ENCODE measurements around the gene ZFP64. TPM values are rescaled to one million over a fixed set of nuclear protein-coding genes. Genes with fewer than 3 reads are reported as not detected.

ZFP64 gene
- total RNA-seq, 1 donor from 2014 or later: 20.3 TPM

DNA sequence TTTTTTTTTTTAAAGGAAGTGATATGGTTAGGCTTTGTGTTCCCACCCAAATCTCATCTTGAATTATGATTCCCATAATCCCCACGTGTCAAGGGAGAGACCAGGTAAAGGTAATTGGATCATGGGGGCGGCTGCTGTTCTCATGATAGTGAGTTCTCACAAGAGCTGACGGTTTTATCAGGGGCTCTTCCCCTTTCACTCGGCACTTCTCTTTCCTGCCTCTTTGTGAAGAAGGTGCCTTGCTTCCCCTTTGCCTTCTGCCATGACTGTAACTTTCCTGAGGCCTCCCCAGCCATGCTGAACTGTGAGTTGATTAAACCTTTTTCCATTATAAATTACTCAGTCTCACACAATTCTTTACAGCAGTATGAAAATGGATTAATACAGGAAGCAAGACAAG is 64.3 kb downstream of the ZFP64 start:
- no peak overlapping the region for H3K4me3 Mint-ChIP-seq (ENCODE audit: unreplicated experiment)
- no peaks in the 10 kb centered on the region for H3K4me1 Mint-ChIP-seq (ENCODE audit: low read depth, unreplicated experiment)
- no peak overlapping the region for H3K9ac ChIP-seq (ENCODE audit: low read length)
- H3K27ac ChIP-seq (ENCODE audit: low read depth, low read length): no peak overlapping the region
- peaks cover 7% of the 10 kb centered on the region for H3K36me3 Mint-ChIP-seq (ENCODE audit: low read depth, unreplicated experiment)
- no peak overlapping the region for H2AFZ ChIP-seq (ENCODE audit: low read depth, low read length)
- DNase-seq (ENCODE audit: low read depth): no peak
- H3K4me1 ChIP-seq (ENCODE audit: insufficient read depth, low read length): no peaks in the 10 kb centered on the region
- H3K9me3 ChIP-seq (ENCODE audit: insufficient read depth, low read depth, low read length): no peaks in the 10 kb centered on the region
- H3K27me3 Mint-ChIP-seq (ENCODE audit: low read depth, unreplicated experiment): no peaks in the 10 kb centered on the region
- no peaks in the 10 kb centered on the region for H3K27me3 ChIP-seq (ENCODE audit: insufficient read depth, low read length)
- H3K4me2 ChIP-seq (ENCODE audit: low read length): no peak overlapping the region
- TF ChIP-seq EZH2 (IDR thresholded peaks at IDR 0.05; ENCODE audit: insufficient read depth, low read length): no peak
- TF ChIP-seq, protein P1, sequence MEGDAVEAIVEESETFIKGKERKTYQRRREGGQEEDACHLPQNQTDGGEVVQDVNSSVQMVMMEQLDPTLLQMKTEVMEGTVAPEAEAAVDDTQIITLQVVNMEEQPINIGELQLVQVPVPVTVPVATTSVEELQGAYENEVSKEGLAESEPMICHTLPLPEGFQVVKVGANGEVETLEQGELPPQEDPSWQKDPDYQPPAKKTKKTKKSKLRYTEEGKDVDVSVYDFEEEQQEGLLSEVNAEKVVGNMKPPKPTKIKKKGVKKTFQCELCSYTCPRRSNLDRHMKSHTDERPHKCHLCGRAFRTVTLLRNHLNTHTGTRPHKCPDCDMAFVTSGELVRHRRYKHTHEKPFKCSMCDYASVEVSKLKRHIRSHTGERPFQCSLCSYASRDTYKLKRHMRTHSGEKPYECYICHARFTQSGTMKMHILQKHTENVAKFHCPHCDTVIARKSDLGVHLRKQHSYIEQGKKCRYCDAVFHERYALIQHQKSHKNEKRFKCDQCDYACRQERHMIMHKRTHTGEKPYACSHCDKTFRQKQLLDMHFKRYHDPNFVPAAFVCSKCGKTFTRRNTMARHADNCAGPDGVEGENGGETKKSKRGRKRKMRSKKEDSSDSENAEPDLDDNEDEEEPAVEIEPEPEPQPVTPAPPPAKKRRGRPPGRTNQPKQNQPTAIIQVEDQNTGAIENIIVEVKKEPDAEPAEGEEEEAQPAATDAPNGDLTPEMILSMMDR (IDR thresholded peaks at IDR 0.05; ENCODE audit: insufficient read depth, low read depth, low read length): no peak
- H4K20me1 ChIP-seq (ENCODE audit: insufficient read depth, low read length): no peaks in the 10 kb centered on the region
- H3K4me3 ChIP-seq (ENCODE audit: insufficient read depth, low read depth, low read length): no peak overlapping the region
- no peaks in the 10 kb centered on the region for H3K79me2 ChIP-seq (ENCODE audit: insufficient read depth, low read length)
- peaks cover 4% of the 10 kb centered on the region for H3K9me3 Mint-ChIP-seq (ENCODE audit: unreplicated experiment)
- no peak for FAIRE-seq
- no peak overlapping the region for H3K27ac Mint-ChIP-seq (ENCODE audit: unreplicated experiment)
- no peaks in the 10 kb centered on the region for H3K36me3 ChIP-seq (ENCODE audit: insufficient read depth, low read length)

DNA sequence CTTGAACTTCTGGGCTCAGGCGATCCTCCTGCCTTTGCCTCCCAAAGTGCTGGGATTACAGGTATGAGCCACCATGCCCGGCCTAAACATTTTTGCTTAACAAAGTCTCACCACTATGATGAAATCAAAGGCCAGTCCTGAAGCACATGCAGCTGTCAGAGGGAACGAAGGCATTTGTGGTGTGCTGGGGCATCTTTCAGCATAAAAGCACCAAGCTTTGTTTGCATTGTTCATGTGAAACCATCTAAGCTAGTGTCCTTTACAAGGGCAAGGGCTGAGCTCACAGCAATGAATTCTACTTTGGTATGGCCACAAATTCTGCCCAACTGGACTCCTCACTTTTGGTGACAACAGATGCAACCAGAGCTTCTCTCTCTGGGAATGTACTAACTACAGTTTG is 66.8 kb downstream of the ZFP64 start:
- H3K27me3 ChIP-seq (ENCODE audit: insufficient read depth, low read length): no peaks in the 10 kb centered on the region
- FAIRE-seq: no peak
- no peak overlapping the region for H3K4me2 ChIP-seq (ENCODE audit: low read length)
- peaks cover 4% of the 10 kb centered on the region for H3K9me3 Mint-ChIP-seq (ENCODE audit: unreplicated experiment)
- H3K9ac ChIP-seq (ENCODE audit: low read length): no peak overlapping the region
- H3K4me1 ChIP-seq (ENCODE audit: insufficient read depth, low read length): no peaks in the 10 kb centered on the region
- TF ChIP-seq EZH2 (IDR thresholded peaks at IDR 0.05; ENCODE audit: insufficient read depth, low read length): no peak
- TF ChIP-seq, protein P1 (IDR thresholded peaks at IDR 0.05; ENCODE audit: insufficient read depth, low read depth, low read length): no peak
- no peak overlapping the region for H3K4me3 ChIP-seq (ENCODE audit: insufficient read depth, low read depth, low read length)
- no peak overlapping the region for H3K27ac Mint-ChIP-seq (ENCODE audit: unreplicated experiment)
- no peak overlapping the region for H3K4me3 Mint-ChIP-seq (ENCODE audit: unreplicated experiment)
- no peak for DNase-seq (ENCODE audit: low read depth)
- no peaks in the 10 kb centered on the region for H3K36me3 ChIP-seq (ENCODE audit: insufficient read depth, low read length)
- H3K27me3 Mint-ChIP-seq (ENCODE audit: low read depth, unreplicated experiment): no peaks in the 10 kb centered on the region
- H3K4me1 Mint-ChIP-seq (ENCODE audit: low read depth, unreplicated experiment): no peaks in the 10 kb centered on the region
- H3K79me2 ChIP-seq (ENCODE audit: insufficient read depth, low read length): no peaks in the 10 kb centered on the region
- no peaks in the 10 kb centered on the region for H3K9me3 ChIP-seq (ENCODE audit: insufficient read depth, low read depth, low read length)
- no peaks in the 10 kb centered on the region for H4K20me1 ChIP-seq (ENCODE audit: insufficient read depth, low read length)
- H3K36me3 Mint-ChIP-seq (ENCODE audit: low read depth, unreplicated experiment): peaks cover 3% of the 10 kb centered on the region
- H2AFZ ChIP-seq (ENCODE audit: low read depth, low read length): no peak overlapping the region
- H3K27ac ChIP-seq (ENCODE audit: low read depth, low read length): no peak overlapping the region

DNA sequence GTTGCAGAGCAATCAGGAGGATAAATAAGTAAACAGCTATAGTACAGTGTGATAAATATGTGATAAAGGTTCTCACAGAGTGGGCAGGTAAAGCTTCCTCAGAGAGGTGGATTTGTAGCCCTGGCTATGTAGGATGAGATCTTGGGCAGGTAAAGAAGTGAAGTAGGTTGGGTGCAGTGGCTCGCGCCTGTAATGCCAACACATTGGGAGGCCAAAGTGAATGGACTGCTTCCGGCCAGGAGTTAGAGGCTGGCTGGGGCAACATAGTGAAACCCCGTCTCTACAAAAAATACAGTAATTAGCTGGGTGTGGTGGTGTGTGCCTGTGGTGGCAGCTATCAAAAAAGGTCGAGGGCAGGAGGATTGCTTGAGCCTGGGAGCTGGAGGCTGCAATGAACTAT is 72.9 kb downstream of the ZFP64 start:
- no peak overlapping the region for H3K4me2 ChIP-seq (ENCODE audit: low read length)
- no peaks in the 10 kb centered on the region for H3K4me1 ChIP-seq (ENCODE audit: insufficient read depth, low read length)
- H3K36me3 Mint-ChIP-seq (ENCODE audit: low read depth, unreplicated experiment): peaks cover 10% of the 10 kb centered on the region
- no peak for DNase-seq (ENCODE audit: low read depth)
- no peak overlapping the region for H3K4me3 ChIP-seq (ENCODE audit: insufficient read depth, low read depth, low read length)
- H3K4me1 Mint-ChIP-seq (ENCODE audit: low read depth, unreplicated experiment): no peaks in the 10 kb centered on the region
- TF ChIP-seq, protein P1 (IDR thresholded peaks at IDR 0.05; ENCODE audit: insufficient read depth, low read depth, low read length): no peak
- TF ChIP-seq EZH2 (IDR thresholded peaks at IDR 0.05; ENCODE audit: insufficient read depth, low read length): no peak
- no peaks in the 10 kb centered on the region for H3K79me2 ChIP-seq (ENCODE audit: insufficient read depth, low read length)
- H3K36me3 ChIP-seq (ENCODE audit: insufficient read depth, low read length): no peaks in the 10 kb centered on the region
- H3K9ac ChIP-seq (ENCODE audit: low read length): no peak overlapping the region
- FAIRE-seq: no peak
- H3K9me3 Mint-ChIP-seq (ENCODE audit: unreplicated experiment): peaks cover 4% of the 10 kb centered on the region
- H3K27ac ChIP-seq (ENCODE audit: low read depth, low read length): no peak overlapping the region
- no peaks in the 10 kb centered on the region for H4K20me1 ChIP-seq (ENCODE audit: insufficient read depth, low read length)
- no peaks in the 10 kb centered on the region for H3K9me3 ChIP-seq (ENCODE audit: insufficient read depth, low read depth, low read length)
- H3K27ac Mint-ChIP-seq (ENCODE audit: unreplicated experiment): no peak overlapping the region
- H2AFZ ChIP-seq (ENCODE audit: low read depth, low read length): no peak overlapping the region
- no peak overlapping the region for H3K4me3 Mint-ChIP-seq (ENCODE audit: unreplicated experiment)
- H3K27me3 Mint-ChIP-seq (ENCODE audit: low read depth, unreplicated experiment): no peaks in the 10 kb centered on the region
- H3K27me3 ChIP-seq (ENCODE audit: insufficient read depth, low read length): no peaks in the 10 kb centered on the region
